HL-60 (cell line): Measurements from ENCODE around the gene MYBPC2.

Source experiments
- DNase-seq, 2 experiments: peaks; one replicate each; pipeline ENCODE4 v3.0.0-alpha.2; 2010 to 2020; ENCODE audit warnings: low read depth in 1 of 2, low spot score in 1 of 2
- H3K27ac ChIP-seq: fragments of 250-450 bp; sonication (Bioruptor Pico); replicated peaks from 2 replicates; pipeline ENCODE4 v1.5.1; 2020; ENCODE audit warnings: mild to moderate bottlenecking, moderate library complexity
- H3K27me3 ChIP-seq: fragments of 250-450 bp; sonication (Bioruptor Pico); 2 replicates; pipeline ENCODE4 v1.5.1; 2021; ENCODE audit warnings: mild to moderate bottlenecking, moderate library complexity; ENCODE audit not compliant: insufficient read depth, poor library complexity, severe bottlenecking
- H3K4me3 ChIP-seq: replicated peaks from 2 replicates; pipeline ENCODE4 v1.5.1; 2011; ENCODE audit warnings: mild to moderate bottlenecking, control low read depth, low read length; ENCODE audit not compliant: insufficient read depth
- CTCF ChIP-seq: IDR thresholded peaks from one replicate; pipeline ENCODE4 v1.5.1; 2011; ENCODE audit warnings: low read length, control low read depth, inconsistent platforms; ENCODE audit not compliant: insufficient read depth
- GABPA ChIP-seq: IDR thresholded peaks from 2 replicates; pipeline ENCODE4 v1.6.1; 2012; ENCODE audit warnings: low read depth
- POLR2AphosphoS5 ChIP-seq: IDR thresholded peaks from 2 replicates; pipeline ENCODE4 v1.6.1; 2012; ENCODE audit warnings: low read depth
- REST ChIP-seq: IDR thresholded peaks from 2 replicates; pipeline ENCODE4 v1.6.1; 2012; ENCODE audit warnings: low read depth; ENCODE audit not compliant: insufficient replicate concordance
- SPI1 ChIP-seq: IDR thresholded peaks from 2 replicates; pipeline ENCODE4 v1.6.1; 2012; ENCODE audit warnings: low read depth, mild to moderate bottlenecking, borderline replicate concordance

The MYBPC2 gene

GRCh38 chr19:50420808-50421207 is 11.9 kb upstream of the MYBPC2 start:
- DNase-seq, result no peak

GRCh38 chr19:50422397-50423278 is 10.1 kb upstream of the MYBPC2 start:
- no peak for DNase-seq
- Histone ChIP-seq H3K27me3 (no peaks in the 10 kb centered on the region), H3K27ac (no peak overlapping the region), H3K4me3 (no peak overlapping the region)
- TF ChIP-seq POLR2AphosphoS5 (no peak), CTCF (no peak), GABPA (no peak)

More at GRCh38 chr19:50420808-50421207, 11.9 kb upstream of the MYBPC2 start:
- H3K27me3 ChIP-seq, result no peaks in the 10 kb centered on the region
- no peak overlapping the region for H3K4me3 ChIP-seq
- H3K27ac ChIP-seq, result no peak overlapping the region
- TF ChIP-seq GABPA (no peak), CTCF (no peak), POLR2AphosphoS5 (no peak), REST (no peak), SPI1 (no peak)

GRCh38 chr19:50423279-50424113 is 9.2 kb upstream of the MYBPC2 start:
- H3K27ac ChIP-seq, result no peak overlapping the region
- DNase-seq, result no peak
- TF ChIP-seq GABPA (no peak), SPI1 (no peak), REST (no peak), POLR2AphosphoS5 (no peak), CTCF (no peak)
- no peak overlapping the region for H3K4me3 ChIP-seq
- H3K27me3 ChIP-seq, result no peaks in the 10 kb centered on the region
